H9 (cell line): ENCODE measurements around the gene CA11. TPM values are rescaled to one million over a fixed set of nuclear protein-coding genes. Genes with fewer than 3 reads are reported as not detected.

Experiments
- DNase-seq: peaks from one replicate; pipeline ENCODE4 v3.0.0-alpha.2; 2017
- H2AFZ ChIP-seq: one replicate; pipeline ENCODE4 v1.6.1; 2013; ENCODE audit warnings: mild to moderate bottlenecking, low read length, control low read depth, moderate library complexity
- H2AK5ac ChIP-seq: 2 replicates; pipeline ENCODE4 v1.6.1; 2013; ENCODE audit warnings: low read length, control low read depth, mixed read lengths; ENCODE audit not compliant: insufficient read length
- H2BK120ac ChIP-seq: one replicate; pipeline ENCODE4 v1.6.1; 2013; ENCODE audit warnings: low read depth, mild to moderate bottlenecking, low read length, control low read depth, inconsistent platforms; ENCODE audit not compliant: poor library complexity, severe bottlenecking
- H2BK12ac ChIP-seq: 2 replicates; pipeline ENCODE4 v1.6.1; 2013; ENCODE audit warnings: low read length, control low read depth, mixed read lengths, low read depth; ENCODE audit not compliant: insufficient read length
- H2BK15ac ChIP-seq: 2 replicates; pipeline ENCODE4 v1.6.1; 2013; ENCODE audit warnings: low read depth, low read length, control low read depth
- H2BK20ac ChIP-seq: one replicate; pipeline ENCODE4 v1.6.1; 2013; ENCODE audit warnings: low read depth, mild to moderate bottlenecking, low read length, control low read depth, inconsistent platforms; ENCODE audit not compliant: poor library complexity, severe bottlenecking
- H2BK5ac ChIP-seq: 2 replicates; pipeline ENCODE4 v1.6.1; 2013; ENCODE audit warnings: low read length, control low read depth, mixed read lengths; ENCODE audit not compliant: insufficient read length
- H3K14ac ChIP-seq: 2 replicates; pipeline ENCODE4 v1.6.1; 2013; ENCODE audit warnings: low read length, control low read depth; ENCODE audit not compliant: insufficient read depth
- H3K18ac ChIP-seq: 2 replicates; pipeline ENCODE4 v1.6.1; 2013; ENCODE audit warnings: low read depth, mild to moderate bottlenecking, mixed read lengths, low read length, control low read depth; ENCODE audit not compliant: insufficient read length
- H3K23ac ChIP-seq: 2 replicates; pipeline ENCODE4 v1.6.1; 2013; ENCODE audit warnings: low read length, control low read depth, mixed read lengths, low read depth; ENCODE audit not compliant: insufficient read length
- H3K23me2 ChIP-seq: 2 replicates; pipeline ENCODE4 v1.6.1; 2013; ENCODE audit warnings: low read depth, mild to moderate bottlenecking, mixed read lengths, low read length, control low read depth; ENCODE audit not compliant: insufficient read length, poor library complexity, severe bottlenecking
- H3K27ac ChIP-seq: 2 replicates; pipeline ENCODE4 v1.5.1; 2013; ENCODE audit warnings: low read length, control low read depth, mixed read lengths, low read depth; ENCODE audit not compliant: insufficient read length
- H3K27me3 ChIP-seq: 2 replicates; pipeline ENCODE4 v1.6.1; 2013; ENCODE audit warnings: low read length, control low read depth, inconsistent platforms; ENCODE audit not compliant: insufficient read depth
- H3K4ac ChIP-seq: 2 replicates; pipeline ENCODE4 v1.6.1; 2013; ENCODE audit warnings: low read depth, mild to moderate bottlenecking, control low read depth, inconsistent platforms, low read length, moderate library complexity
- H3K4me1 ChIP-seq: 2 replicates; pipeline ENCODE4 v1.6.1; 2013; ENCODE audit warnings: low read length, control low read depth, inconsistent platforms; ENCODE audit not compliant: insufficient read depth
- H3K4me2 ChIP-seq: 2 replicates; pipeline ENCODE4 v1.6.1; 2013; ENCODE audit warnings: low read length, control low read depth, mixed read lengths; ENCODE audit not compliant: insufficient read length, insufficient read depth
- H3K56ac ChIP-seq: 2 replicates; pipeline ENCODE4 v1.6.1; 2013; ENCODE audit warnings: low read depth, mild to moderate bottlenecking, mixed read lengths, low read length, control low read depth; ENCODE audit not compliant: insufficient read length
- H3K79me1 ChIP-seq: 2 replicates; pipeline ENCODE4 v1.6.1; 2013; ENCODE audit warnings: low read depth, mild to moderate bottlenecking, moderate library complexity, low read length, control low read depth, inconsistent platforms; ENCODE audit not compliant: insufficient read depth, poor library complexity, severe bottlenecking
- H3K79me2 ChIP-seq: 2 replicates; pipeline ENCODE4 v1.6.1; 2013; ENCODE audit warnings: low read length, control low read depth, inconsistent platforms; ENCODE audit not compliant: insufficient read depth
- H3K9ac ChIP-seq: 2 replicates; pipeline ENCODE4 v1.6.1; 2013; ENCODE audit warnings: low read length, control low read depth, mixed read lengths; ENCODE audit not compliant: insufficient read length; ENCODE audit errors: extremely low read depth
- H3K9me3 ChIP-seq: one replicate; pipeline ENCODE4 v1.6.1; 2013; ENCODE audit warnings: low read depth, low read length, inconsistent platforms; ENCODE audit not compliant: control insufficient read depth
- H3T11ph ChIP-seq: one replicate; pipeline ENCODE4 v1.6.1; 2013; ENCODE audit warnings: mild to moderate bottlenecking, low read length, control low read depth, inconsistent platforms
- H4K20me1 ChIP-seq: one replicate; pipeline ENCODE4 v1.6.1; 2013; ENCODE audit not compliant: control insufficient read depth, insufficient read length, insufficient read depth
- H4K5ac ChIP-seq: 2 replicates; pipeline ENCODE4 v1.6.1; 2013; ENCODE audit warnings: low read depth, mild to moderate bottlenecking, mixed read lengths, low read length, control low read depth; ENCODE audit not compliant: insufficient read length
- H4K8ac ChIP-seq: replicated peaks from 2 replicates; pipeline ENCODE4 v1.6.1; 2013; ENCODE audit warnings: low read length, control low read depth, mixed read lengths, low read depth; ENCODE audit not compliant: insufficient read length
- H4K91ac ChIP-seq: 2 replicates; pipeline ENCODE4 v1.6.1; 2013; ENCODE audit warnings: low read depth, mild to moderate bottlenecking, moderate library complexity, mixed read lengths, low read length, control low read depth; ENCODE audit not compliant: insufficient read length
- H3K27ac Mint-ChIP-seq, 3 experiments: 2 replicates in 2 of 3; 3 replicates in 1 of 3; pipeline ENCODE4 v1.8.0; 2020 to 2021; ENCODE audit warnings: mixed read lengths in 3 of 3, mild to moderate bottlenecking in 1 of 3, moderate library complexity in 1 of 3
- H3K27me3 Mint-ChIP-seq: 2 replicates; pipeline ENCODE4 v1.8.0; 2021; ENCODE audit warnings: low read depth, mild to moderate bottlenecking, moderate library complexity, mixed read lengths
- H3K36me3 Mint-ChIP-seq, 3 experiments: 2 replicates in 2 of 3; 3 replicates in 1 of 3; pipeline ENCODE4 v1.8.0; 2020 to 2021; ENCODE audit warnings: low read depth in 3 of 3, mixed read lengths in 3 of 3; ENCODE audit not compliant: insufficient read depth in 1 of 3
- H3K4me1 Mint-ChIP-seq, 2 experiments: 2 replicates each; pipeline ENCODE4 v1.8.0; 2020; ENCODE audit warnings: mixed read lengths in 2 of 2
- H3K4me3 Mint-ChIP-seq, 2 experiments: 2 replicates in 1 of 2; 3 replicates in 1 of 2; pipeline ENCODE4 v1.8.0; 2020 to 2021; ENCODE audit warnings: mild to moderate bottlenecking in 2 of 2, mixed read lengths in 2 of 2, moderate library complexity in 1 of 2
- H3K9me3 Mint-ChIP-seq, 2 experiments: 2 replicates in 1 of 2; 3 replicates in 1 of 2; pipeline ENCODE4 v1.8.0; 2020; ENCODE audit warnings: mild to moderate bottlenecking in 2 of 2, mixed read lengths in 2 of 2, moderate library complexity in 1 of 2
- CTCF ChIP-seq: fragments of 200-600 bp; sonication (generic); conservative IDR thresholded peaks from 3 replicates; pipeline ENCODE4 v1.8.0; 2021; ENCODE audit warnings: antibody characterized with exemption, mild to moderate bottlenecking
- WGBS: extraction: QIAGEN DNeasy Blood & Tissue Kit; methylation state at CpG from one replicate; pipeline ENCODE4 v1.1.7; 2013; ENCODE audit warnings: missing lambda C conversion rate, low lambda C conversion rate, mixed read lengths; ENCODE audit not compliant: insufficient read length; ENCODE audit errors: extremely low coverage; 5-methylcytosine and 5-hydroxymethylcytosine counted together
- total RNA-seq: library from RNA; stranded (reverse); gene quantifications from 2 replicates; pipeline ENCODE4 v1.2.1, GENCODE V29; 2021

Gene CA11
- total RNA-seq, 1 experiment from 2014 or later: 107 TPM

GRCh38 chr19:48686088-48686487, 40.1 kb upstream of the CA11 start:
- no peaks in the 10 kb centered on the region; the same call in 1 of the 2 replicates for H3K27me3 ChIP-seq
- H3K27ac ChIP-seq: no peak overlapping the region
- H3K56ac ChIP-seq: no peak overlapping the region
- no peaks in the 10 kb centered on the region for H3K4me1 ChIP-seq
- no peaks in the 10 kb centered on the region; a peak in 1 of 7 replicates for H3K36me3 Mint-ChIP-seq
- no peak overlapping the region for H4K91ac ChIP-seq
- no peak overlapping the region for H3K23ac ChIP-seq
- no peak overlapping the region for H4K8ac ChIP-seq
- no peak for TF ChIP-seq CTCF
- H2AFZ ChIP-seq: no peak overlapping the region
- no peak overlapping the region for H3K18ac ChIP-seq
- no peak for DNase-seq
- H2BK120ac ChIP-seq: no peak overlapping the region
- H4K5ac ChIP-seq: no peak overlapping the region
- H2BK20ac ChIP-seq: no peak overlapping the region
- no peak overlapping the region for H3K4me3 Mint-ChIP-seq
- no peaks in the 10 kb centered on the region for H4K20me1 ChIP-seq
- H3T11ph ChIP-seq: no peak overlapping the region
- no peaks in the 10 kb centered on the region for H3K9me3 Mint-ChIP-seq
- H3K4me2 ChIP-seq: no peak overlapping the region
- no peaks in the 10 kb centered on the region for H3K79me1 ChIP-seq
- H3K27me3 Mint-ChIP-seq: peaks cover 5% of the 10 kb centered on the region
- H3K23me2 ChIP-seq: no peaks in the 10 kb centered on the region
- H3K14ac ChIP-seq: no peak overlapping the region
- H3K4me1 Mint-ChIP-seq: peaks cover 3 to 9% of the 10 kb centered on the region in 2 experiments
- H3K4ac ChIP-seq: no peak overlapping the region
- no peak overlapping the region for H2AK5ac ChIP-seq
- H3K9ac ChIP-seq: no peak overlapping the region
- WGBS: no CpG with 5 or more reads among the region's 3 CpGs
- no peak overlapping the region for H3K27ac Mint-ChIP-seq
- H2BK15ac ChIP-seq: no peak overlapping the region
- H3K79me2 ChIP-seq: no peaks in the 10 kb centered on the region
- no peak overlapping the region for H2BK5ac ChIP-seq
- no peaks in the 10 kb centered on the region for H3K9me3 ChIP-seq
- H2BK12ac ChIP-seq: no peak overlapping the region
